ENCODE results near the gene SCO1.

DNA sequence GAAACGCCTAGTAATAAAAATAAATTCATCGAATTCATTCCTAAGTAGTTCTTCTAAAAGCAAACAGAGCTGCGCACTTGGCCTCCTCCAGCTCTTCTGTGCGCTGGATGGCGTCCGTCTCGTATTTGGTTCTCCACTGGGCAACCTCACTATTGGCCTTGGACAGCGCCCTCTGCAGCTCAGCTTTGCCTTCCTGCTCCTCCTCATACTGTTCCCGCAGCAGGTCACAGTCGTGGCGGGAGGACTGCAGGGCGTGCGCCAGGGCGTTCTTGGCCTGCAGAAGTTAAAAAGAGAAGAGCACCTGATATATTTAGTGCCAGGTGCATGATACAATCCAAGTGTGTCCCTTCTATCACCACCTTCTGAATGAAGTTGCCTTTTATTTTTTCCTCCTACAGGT is 62.0 kb downstream of the SCO1 start:
- TF ChIP-seq, protein P1, sequence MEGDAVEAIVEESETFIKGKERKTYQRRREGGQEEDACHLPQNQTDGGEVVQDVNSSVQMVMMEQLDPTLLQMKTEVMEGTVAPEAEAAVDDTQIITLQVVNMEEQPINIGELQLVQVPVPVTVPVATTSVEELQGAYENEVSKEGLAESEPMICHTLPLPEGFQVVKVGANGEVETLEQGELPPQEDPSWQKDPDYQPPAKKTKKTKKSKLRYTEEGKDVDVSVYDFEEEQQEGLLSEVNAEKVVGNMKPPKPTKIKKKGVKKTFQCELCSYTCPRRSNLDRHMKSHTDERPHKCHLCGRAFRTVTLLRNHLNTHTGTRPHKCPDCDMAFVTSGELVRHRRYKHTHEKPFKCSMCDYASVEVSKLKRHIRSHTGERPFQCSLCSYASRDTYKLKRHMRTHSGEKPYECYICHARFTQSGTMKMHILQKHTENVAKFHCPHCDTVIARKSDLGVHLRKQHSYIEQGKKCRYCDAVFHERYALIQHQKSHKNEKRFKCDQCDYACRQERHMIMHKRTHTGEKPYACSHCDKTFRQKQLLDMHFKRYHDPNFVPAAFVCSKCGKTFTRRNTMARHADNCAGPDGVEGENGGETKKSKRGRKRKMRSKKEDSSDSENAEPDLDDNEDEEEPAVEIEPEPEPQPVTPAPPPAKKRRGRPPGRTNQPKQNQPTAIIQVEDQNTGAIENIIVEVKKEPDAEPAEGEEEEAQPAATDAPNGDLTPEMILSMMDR (IDR thresholded peaks at IDR 0.05), result no peak
- TF ChIP-seq EZH2 (IDR thresholded peaks at IDR 0.05; ENCODE audit: borderline replicate concordance, insufficient read depth, low read depth, low read length, poor library complexity, severe bottlenecking), result no peak

All from B cell (primary cell).